Erythroblast (primary cell): Measurements from ENCODE around the gene N4BP2L2.

Source experiments
- GATA1 ChIP-seq: IDR thresholded peaks from 2 replicates; pipeline ENCODE4 v1.6.1; 2011; ENCODE audit warnings: low read depth, mild to moderate bottlenecking, control low read depth, low read length, moderate library complexity
- POLR2A ChIP-seq: IDR thresholded peaks from 2 replicates; pipeline ENCODE4 v1.6.1; 2011; ENCODE audit warnings: mild to moderate bottlenecking, low read length

GRCh38 chr13:32587811-32588170 is 49.2 kb upstream of the N4BP2L2 start:
- no peak for TF ChIP-seq POLR2A
- no peak for TF ChIP-seq GATA1
